K562 (cell line): ENCODE data around the gene MAPKAPK3. TPM values are rescaled to one million over a fixed set of nuclear protein-coding genes. Genes with fewer than 3 reads are reported as not detected.

Experiments
- CCNT2 ChIP-seq: IDR thresholded peaks from 2 replicates; pipeline ENCODE4 v1.6.1; 2011; ENCODE audit warnings: borderline replicate concordance, low read depth, mild to moderate bottlenecking, moderate library complexity, mixed read lengths, low read length; ENCODE audit not compliant: insufficient read length; ENCODE audit errors: extremely low read depth
- HBP1 ChIP-seq: fragments of 450-650 bp; formaldehyde crosslinking; IDR thresholded peaks from 2 replicates; pipeline ENCODE4 v1.4.0; 2022; ENCODE audit warnings: missing genetic modification characterization
- MEF2D ChIP-seq: conservative IDR thresholded peaks from 2 replicates; pipeline ENCODE4 v1.6.1; 2016; ENCODE audit warnings: low read depth, missing genetic modification characterization, missing compliant biosample characterization
- MYC ChIP-seq, 2 experiments: fragments of 250-450 bp in 1 of 2; sonication (Bioruptor Pico) in 1 of 2; IDR thresholded peaks; 2 replicates each; pipeline versions ENCODE4 v1.5.1 to v1.6.1; 2012 to 2021; ENCODE audit warnings: low read depth in 2 of 2, borderline replicate concordance in 1 of 2, improper control_type of control experiment in 1 of 2, low read length in 1 of 2, mild to moderate bottlenecking in 1 of 2, moderate library complexity in 1 of 2
- NBN ChIP-seq: fragments of 450-650 bp; IDR thresholded peaks from 2 replicates; pipeline ENCODE4 v1.6.1; 2016; ENCODE audit warnings: low read depth, mild to moderate bottlenecking
- OTX1 ChIP-seq: fragments of 450-650 bp; formaldehyde crosslinking; IDR thresholded peaks from 2 replicates; pipeline ENCODE4 v1.4.0; 2022; ENCODE audit warnings: mild to moderate bottlenecking
- PML ChIP-seq: IDR thresholded peaks from 2 replicates; pipeline ENCODE4 v1.6.1; 2012; ENCODE audit warnings: low read length, inconsistent platforms
- POLR2A ChIP-seq: fragments of 450-650 bp; conservative IDR thresholded peaks from 2 replicates; pipeline ENCODE4 v1.6.1; 2016
- RBM22 ChIP-seq: fragments of 200-400 bp; formaldehyde crosslinking; IDR thresholded peaks from 2 replicates; pipeline ENCODE4 v1.6.1; 2018; ENCODE audit warnings: low read length, low read depth; ENCODE audit not compliant: poor library complexity, severe bottlenecking
- ZBTB17 ChIP-seq: fragments of 450-650 bp; formaldehyde crosslinking; IDR thresholded peaks from 2 replicates; pipeline ENCODE4 v1.4.0; 2020; ENCODE audit warnings: mild to moderate bottlenecking
- ZBTB33 ChIP-seq: sonication (generic); formaldehyde crosslinking; IDR thresholded peaks from 2 replicates; pipeline ENCODE4 v1.8.1; 2023; ENCODE audit warnings: mild to moderate bottlenecking, missing genetic modification reagents
- ZNF280B ChIP-seq: fragments of 250-450 bp; sonication (Bioruptor Pico); IDR thresholded peaks from 2 replicates; pipeline ENCODE4 v1.5.1; 2021; ENCODE audit warnings: mild to moderate bottlenecking
- ZNF324 ChIP-seq: fragments of 250-450 bp; sonication (Bioruptor Pico); IDR thresholded peaks from 2 replicates; pipeline ENCODE4 v1.4.0; 2020; ENCODE audit warnings: mild to moderate bottlenecking
- ZNF395 ChIP-seq: fragments of 200-800 bp; sonication (Bioruptor generic); IDR thresholded peaks from 2 replicates; pipeline ENCODE4 v1.6.1; 2017; ENCODE audit warnings: missing genetic modification characterization, missing compliant biosample characterization
- ZNF518B ChIP-seq: fragments of 250-450 bp; sonication (Bioruptor Pico); IDR thresholded peaks from 2 replicates; pipeline ENCODE4 v1.5.0; 2021; ENCODE audit warnings: mild to moderate bottlenecking, moderate library complexity
- polyA plus RNA-seq, 8 experiments: library from polyadenylated mRNA; depleted of rRNA in 4 of 8; stranded (reverse) in 5 of 8; unstranded in 3 of 8; fragments of >200 nt; fragmentation: Nextera tagmentation in 2 of 8; fragmentation: Illumina TruSeq in 1 of 8; extraction: Ambion mirVana in 2 of 8; extraction: Trizol in 1 of 8; gene quantifications; 2 replicates each; pipeline versions ENCODE4 v1.2.1 to v1.2.3, GENCODE V29; 2011 to 2014; ENCODE audit warnings: inconsistent platforms in 1 of 8, missing spikeins in 1 of 8
- total RNA-seq, 7 experiments: library from RNA; depleted of rRNA in 6 of 7; stranded (reverse); fragments of >200 nt in 6 of 7; fragmentation: Illumina TruSeq in 2 of 7; extraction: Trizol in 2 of 7; gene quantifications; 2 replicates each; pipeline versions ENCODE4 v1.2.1 to v1.2.3, GENCODE V29; 2011 to 2021; ENCODE audit warnings: low replicate concordance in 1 of 7

Gene MAPKAPK3
- total and polyA plus RNA-seq, 9 of the 15 experiments (the other 6 are each of a cell fraction or from before 2014, with no cell fraction given) = 8.0 to 56.4 (median 41.2) TPM

- peak; percentile 96 for TF ChIP-seq ZBTB33 (CRISPR knock-in tag)
- peak; percentile 78; the same call in 1 of the 2 replicates for TF ChIP-seq ZBTB17
- 0 out of 2 replicates have a peak, but pooled peaks have one; percentile 9 for TF ChIP-seq PML
- TF ChIP-seq RBM22 = peak; percentile 68
- peak; percentile 66; the same call in 1 of the 2 replicates for TF ChIP-seq ZNF518B (CRISPR knock-in tag)
- peak; percentile 94; the same call in 1 of the 2 replicates for TF ChIP-seq HBP1 (CRISPR knock-in tag)
- TF ChIP-seq NBN = no peak
- TF ChIP-seq ZNF324 (CRISPR knock-in tag) = peak; percentile 16; the same call in 1 of the 2 replicates
- TF ChIP-seq MYC (IDR thresholded peaks at IDR 0.05; ENCODE audit: low read depth, low read length) = no peak
- TF ChIP-seq MYC (CRISPR knock-in tag; IDR thresholded peaks at IDR 0.05; ENCODE audit: borderline replicate concordance, low read depth) = peak; percentile 30; the same call in 1 of the 2 replicates
- TF ChIP-seq POLR2A = peak; percentile 69
- peak; percentile 42 for TF ChIP-seq CCNT2
- TF ChIP-seq ZNF280B (CRISPR knock-in tag) = no peak
- peak; percentile 94 for TF ChIP-seq OTX1
- TF ChIP-seq MEF2D (tag) = no peak
- no peak for TF ChIP-seq ZNF395 (CRISPR knock-in tag)
Observed at GRCh38 chr3:50604628-50605588, 12.0 kb upstream of the MAPKAPK3 start (continued).
